HepG2 (cell line): ENCODE results near the gene DOCK10. TPM values are rescaled to one million over a fixed set of nuclear protein-coding genes. Genes with fewer than 3 reads are reported as not detected.

ENCODE experiments used
- ATAC-seq: fragments of 200-7000 bp; cut with Tn5 transposase; 3 replicates; pipeline ENCODE4 v1.9.1; 2020; ENCODE audit warnings: mild to moderate bottlenecking, moderate library complexity
- BruUV-seq: library from RNA; stranded (reverse); fragments of 400-500 nt; replicated peaks from 2 replicates; lab custom pipeline; 2021; lab: Mats Ljungman, UMichigan
- CTCF ChIA-PET: fragments of 300-600 bp; formaldehyde crosslinking; extraction: SDS; loops from one replicate; lab custom pipeline; 2021; ENCODE audit warnings: low total read pairs, inconsistent platforms, low intra/inter-chr PET ratio; lab: Yijun Ruan, JAX
- POLR2A ChIA-PET: fragments of 350-600 bp; sonication (Branson Sonifier 250); formaldehyde crosslinking; loops from one replicate; lab custom pipeline; 2020; ENCODE audit warnings: antibody characterized with exemption, inconsistent platforms; lab: Yijun Ruan, JAX
- DNase-seq: peaks from one replicate; pipeline ENCODE4 v3.0.0-alpha.2; 2015; ENCODE audit warnings: low spot score
- FAIRE-seq: peaks from 3 replicates; lab custom pipeline; 2011; peaks lifted over from hg19 to GRCh38; lab: Jason Lieb, UNC
- H2AFZ ChIP-seq: one replicate; pipeline ENCODE4 v1.6.1; 2011; ENCODE audit warnings: low read length, inconsistent platforms
- H3K27ac ChIP-seq: fragments of 300-600 bp; 3 replicates; pipeline ENCODE4 v1.8.0; 2011; ENCODE audit warnings: mixed run types, mild to moderate bottlenecking, mixed read lengths, low read length, inconsistent platforms; ENCODE audit not compliant: insufficient read depth; ENCODE audit errors: extremely low read length
- H3K27me3 ChIP-seq, 2 experiments: fragments of 200-600 bp in 1 of 2; 2 replicates in 1 of 2; 3 replicates in 1 of 2; pipeline versions ENCODE4 v1.6.0 to v1.8.0; 2011; ENCODE audit warnings: low read length in 2 of 2, mild to moderate bottlenecking in 2 of 2, moderate library complexity in 2 of 2, inconsistent platforms in 1 of 2; ENCODE audit not compliant: insufficient read depth in 2 of 2, control insufficient read depth in 1 of 2
- H3K36me3 ChIP-seq, 2 experiments: fragments of 200-600 bp in 1 of 2; replicated peaks in 1 of 2; 2 replicates in 1 of 2; 3 replicates in 1 of 2; pipeline versions ENCODE4 v1.5.1 to v1.8.0; 2011; ENCODE audit warnings: low read length in 2 of 2, inconsistent platforms in 1 of 2; ENCODE audit not compliant: insufficient read depth in 2 of 2, control insufficient read depth in 1 of 2
- H3K4me1 ChIP-seq: 2 replicates; pipeline ENCODE4 v1.5.1; 2012; ENCODE audit warnings: low read length, inconsistent platforms; ENCODE audit not compliant: insufficient read depth
- H3K4me2 ChIP-seq: 2 replicates; pipeline ENCODE4 v1.6.0; 2011; ENCODE audit warnings: low read depth, low read length, inconsistent platforms
- H3K4me3 ChIP-seq, 3 experiments: fragments of 200-600 bp in 1 of 3; sonication (generic), shearing (Covaris generic) in 1 of 3; replicated peaks in 1 of 3; 2 replicates each; pipeline ENCODE4 v1.5.1; 2011 to 2016; ENCODE audit warnings: low read length in 3 of 3, inconsistent platforms in 2 of 3, low read depth in 2 of 3, mild to moderate bottlenecking in 2 of 3, control low read depth in 1 of 3, mixed read lengths in 1 of 3; ENCODE audit not compliant: insufficient read depth in 1 of 3
- H3K79me2 ChIP-seq: one replicate; pipeline ENCODE4 v1.6.1; 2011; ENCODE audit warnings: low read length, inconsistent platforms; ENCODE audit not compliant: insufficient read depth
- H3K9ac ChIP-seq: 2 replicates; pipeline ENCODE4 v1.6.0; 2011; ENCODE audit warnings: mild to moderate bottlenecking, low read depth, low read length, inconsistent platforms; ENCODE audit not compliant: insufficient read depth
- H3K9me3 ChIP-seq: 2 replicates; pipeline ENCODE4 v1.5.1; 2012; ENCODE audit warnings: mild to moderate bottlenecking, low read length
- H4K20me1 ChIP-seq: 2 replicates; pipeline ENCODE4 v1.6.0; 2011; ENCODE audit warnings: inconsistent platforms, mild to moderate bottlenecking, low read length, moderate library complexity; ENCODE audit not compliant: insufficient read depth
- ARNTL ChIP-seq: sonication (generic); formaldehyde crosslinking; IDR thresholded peaks from 2 replicates; pipeline ENCODE4 v1.4.0; 2020; ENCODE audit warnings: mild to moderate bottlenecking, missing genetic modification reagents
- HOXA7 ChIP-seq: sonication (generic); formaldehyde crosslinking; IDR thresholded peaks from 2 replicates; pipeline ENCODE4 v1.8.1; 2022; ENCODE audit warnings: mild to moderate bottlenecking, missing genetic modification reagents, moderate library complexity
- TERF1 ChIP-seq: sonication (generic); formaldehyde crosslinking; IDR thresholded peaks from 2 replicates; pipeline ENCODE4 v1.8.0; 2022; ENCODE audit warnings: mild to moderate bottlenecking, missing genetic modification reagents, moderate library complexity
- in situ Hi-C: cut with HindIII; loops from 2 replicates; pipeline ENCODE4 v1.10.0; 2017; ENCODE audit warnings: low pct_unique_long_range_greater_than_20kb; ENCODE audit not compliant: extremely low pct_ligation_motif_present
- intact Hi-C: fragments of 100-400 bp; cut with micrococcal nuclease; formaldehyde crosslinking; loops from one replicate; pipeline ENCODE4 v1.10.0; 2022; ENCODE audit not compliant: unreplicated experiment
- polyA plus RNA-seq, 8 experiments: library from polyadenylated mRNA; depleted of rRNA in 3 of 8; stranded (reverse) in 7 of 8; unstranded in 1 of 8; fragments of >200 nt; fragmentation: Illumina TruSeq in 4 of 8; extraction: Trizol in 4 of 8; gene quantifications; 2 replicates each; pipeline versions ENCODE4 v1.2.1 to v1.2.3, GENCODE V29; 2011 to 2016; ENCODE audit warnings: low read depth in 4 of 8, missing spikeins in 1 of 8, mixed read lengths in 1 of 8; ENCODE audit not compliant: insufficient read depth in 1 of 8
- total RNA-seq, 5 experiments: library from RNA; depleted of rRNA; stranded (reverse); fragments of >200 nt; fragmentation: Illumina TruSeq; extraction: Trizol; gene quantifications; 2 replicates each; pipeline ENCODE4 v1.2.3, GENCODE V29; 2016; ENCODE audit warnings: low read depth in 1 of 5
- TF ChIP-seq, protein P1 (sequence below), 2 experiments: IDR thresholded peaks; 2 replicates each; pipeline ENCODE4 v1.6.1; 2011 to 2012; ENCODE audit warnings: low read length in 2 of 2, borderline replicate concordance in 1 of 2, low read depth in 1 of 2, mild to moderate bottlenecking in 1 of 2, moderate library complexity in 1 of 2
- TF ChIP-seq, protein P2 (sequence below), 2 experiments: sonication (generic) in 1 of 2; formaldehyde crosslinking in 1 of 2; IDR thresholded peaks; 2 replicates each; pipeline versions ENCODE4 v1.6.1 to v1.9.0; 2014 to 2022; ENCODE audit warnings: antibody characterized with exemption in 1 of 2, borderline replicate concordance in 1 of 2, inconsistent platforms in 1 of 2, low read depth in 1 of 2, missing genetic modification reagents in 1 of 2

Gene DOCK10
- total and polyA plus RNA-seq, 2 of the 13 experiments (the other 11 are each of a cell fraction or from before 2014, with no cell fraction given): not detected

DNA sequence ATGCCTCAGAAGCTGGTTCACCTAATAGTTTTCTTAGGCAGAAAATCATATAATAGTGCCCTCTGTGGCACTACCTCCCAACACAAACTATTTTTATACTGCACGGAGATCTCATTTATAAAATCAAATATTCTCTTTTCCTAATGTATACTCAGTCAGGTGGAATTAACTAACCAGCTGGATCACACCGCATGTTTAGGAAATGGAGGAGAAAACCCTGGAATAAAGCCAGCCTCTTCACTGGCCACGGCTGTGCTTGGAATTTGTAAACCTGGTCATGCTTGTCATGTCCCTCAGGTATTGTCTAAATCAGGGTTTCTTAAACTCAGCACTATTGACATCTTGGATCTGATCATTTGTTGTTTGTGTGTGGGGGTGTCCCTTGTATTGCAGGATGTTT is 85.6 kb downstream of the DOCK10 start (continued):
- TF ChIP-seq, protein P1, sequence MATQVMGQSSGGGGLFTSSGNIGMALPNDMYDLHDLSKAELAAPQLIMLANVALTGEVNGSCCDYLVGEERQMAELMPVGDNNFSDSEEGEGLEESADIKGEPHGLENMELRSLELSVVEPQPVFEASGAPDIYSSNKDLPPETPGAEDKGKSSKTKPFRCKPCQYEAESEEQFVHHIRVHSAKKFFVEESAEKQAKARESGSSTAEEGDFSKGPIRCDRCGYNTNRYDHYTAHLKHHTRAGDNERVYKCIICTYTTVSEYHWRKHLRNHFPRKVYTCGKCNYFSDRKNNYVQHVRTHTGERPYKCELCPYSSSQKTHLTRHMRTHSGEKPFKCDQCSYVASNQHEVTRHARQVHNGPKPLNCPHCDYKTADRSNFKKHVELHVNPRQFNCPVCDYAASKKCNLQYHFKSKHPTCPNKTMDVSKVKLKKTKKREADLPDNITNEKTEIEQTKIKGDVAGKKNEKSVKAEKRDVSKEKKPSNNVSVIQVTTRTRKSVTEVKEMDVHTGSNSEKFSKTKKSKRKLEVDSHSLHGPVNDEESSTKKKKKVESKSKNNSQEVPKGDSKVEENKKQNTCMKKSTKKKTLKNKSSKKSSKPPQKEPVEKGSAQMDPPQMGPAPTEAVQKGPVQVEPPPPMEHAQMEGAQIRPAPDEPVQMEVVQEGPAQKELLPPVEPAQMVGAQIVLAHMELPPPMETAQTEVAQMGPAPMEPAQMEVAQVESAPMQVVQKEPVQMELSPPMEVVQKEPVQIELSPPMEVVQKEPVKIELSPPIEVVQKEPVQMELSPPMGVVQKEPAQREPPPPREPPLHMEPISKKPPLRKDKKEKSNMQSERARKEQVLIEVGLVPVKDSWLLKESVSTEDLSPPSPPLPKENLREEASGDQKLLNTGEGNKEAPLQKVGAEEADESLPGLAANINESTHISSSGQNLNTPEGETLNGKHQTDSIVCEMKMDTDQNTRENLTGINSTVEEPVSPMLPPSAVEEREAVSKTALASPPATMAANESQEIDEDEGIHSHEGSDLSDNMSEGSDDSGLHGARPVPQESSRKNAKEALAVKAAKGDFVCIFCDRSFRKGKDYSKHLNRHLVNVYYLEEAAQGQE (IDR thresholded peaks at IDR 0.05; ENCODE audit: borderline replicate concordance in 1 of 2, low read depth in 1 of 2, low read length in 2 of 2): no peak

- H3K36me3 ChIP-seq: no peaks in the 10 kb centered on the region
- H3K4me1 ChIP-seq: no peaks in the 10 kb centered on the region
- no peak overlapping the region for H3K27ac ChIP-seq
- CTCF ChIA-PET: no interaction called here
- H3K4me3 ChIP-seq: no peak overlapping the region
- in situ Hi-C loops: no loop called here
- no peaks in the 10 kb centered on the region for H3K79me2 ChIP-seq
- no peaks in the 10 kb centered on the region for H3K9me3 ChIP-seq
- no peaks in the 10 kb centered on the region for H3K27me3 ChIP-seq
- no peak overlapping the region for H2AFZ ChIP-seq
- no peak overlapping the region for H3K9ac ChIP-seq
- intact Hi-C loops: no loop called here
- no peak overlapping the region for H3K4me2 ChIP-seq
- BruUV-seq: no TSS peak
- POLR2A ChIA-PET: no interaction called here
- H4K20me1 ChIP-seq: no peaks in the 10 kb centered on the region
- no peak for ATAC-seq
- no peak for DNase-seq
- no peak for FAIRE-seq
- TF ChIP-seq HOXA7 (CRISPR knock-in tag): no peak
- no peak for TF ChIP-seq ARNTL (CRISPR knock-in tag)
- TF ChIP-seq, protein P2, sequence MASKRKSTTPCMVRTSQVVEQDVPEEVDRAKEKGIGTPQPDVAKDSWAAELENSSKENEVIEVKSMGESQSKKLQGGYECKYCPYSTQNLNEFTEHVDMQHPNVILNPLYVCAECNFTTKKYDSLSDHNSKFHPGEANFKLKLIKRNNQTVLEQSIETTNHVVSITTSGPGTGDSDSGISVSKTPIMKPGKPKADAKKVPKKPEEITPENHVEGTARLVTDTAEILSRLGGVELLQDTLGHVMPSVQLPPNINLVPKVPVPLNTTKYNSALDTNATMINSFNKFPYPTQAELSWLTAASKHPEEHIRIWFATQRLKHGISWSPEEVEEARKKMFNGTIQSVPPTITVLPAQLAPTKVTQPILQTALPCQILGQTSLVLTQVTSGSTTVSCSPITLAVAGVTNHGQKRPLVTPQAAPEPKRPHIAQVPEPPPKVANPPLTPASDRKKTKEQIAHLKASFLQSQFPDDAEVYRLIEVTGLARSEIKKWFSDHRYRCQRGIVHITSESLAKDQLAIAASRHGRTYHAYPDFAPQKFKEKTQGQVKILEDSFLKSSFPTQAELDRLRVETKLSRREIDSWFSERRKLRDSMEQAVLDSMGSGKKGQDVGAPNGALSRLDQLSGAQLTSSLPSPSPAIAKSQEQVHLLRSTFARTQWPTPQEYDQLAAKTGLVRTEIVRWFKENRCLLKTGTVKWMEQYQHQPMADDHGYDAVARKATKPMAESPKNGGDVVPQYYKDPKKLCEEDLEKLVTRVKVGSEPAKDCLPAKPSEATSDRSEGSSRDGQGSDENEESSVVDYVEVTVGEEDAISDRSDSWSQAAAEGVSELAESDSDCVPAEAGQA (IDR thresholded peaks at IDR 0.05; ENCODE audit: low read depth): no peak
- TF ChIP-seq, protein P2 (CRISPR knock-in tag; IDR thresholded peaks at IDR 0.05; ENCODE audit: borderline replicate concordance): no peak
- TF ChIP-seq TERF1 (CRISPR knock-in tag): no peak
Measured at GRCh38 chr2:224954980-224955379, 87.3 kb downstream of the DOCK10 start.
